Vagina (tissue), 2 donors: ENCODE measurements around the gene TNS4. TPM values are rescaled to one million over a fixed set of nuclear protein-coding genes. Genes with fewer than 3 reads are reported as not detected.
A peak's percentile ranks its signal among the peaks of the same experiment; 100 is the strongest.

Experiments
- DNase-seq, 2 donors: peaks; one replicate each; pipeline ENCODE4 v3.0.0-alpha.2; 2017; ENCODE audit errors: extremely low spot score in 2 of 2
- H3K27ac ChIP-seq: fragments of 200-600 bp; sonication (generic); one replicate; pipeline ENCODE4 v1.5.1; 2019
- H3K27me3 ChIP-seq: fragments of 200-600 bp; sonication (generic); one replicate; pipeline ENCODE4 v1.5.1; 2019
- H3K36me3 ChIP-seq, 2 donors: fragments of 200-600 bp; sonication (generic); one replicate each; pipeline ENCODE4 v1.5.1; 2017 to 2019
- H3K4me1 ChIP-seq: fragments of 200-600 bp; sonication (generic); one replicate; pipeline ENCODE4 v1.5.1; 2019
- H3K4me3 ChIP-seq, 2 donors: fragments of 200-600 bp; sonication (generic); 1 replicate in 1 of 2; 2 replicates in 1 of 2; pipeline ENCODE4 v1.5.1; 2016 to 2019
- H3K9me3 ChIP-seq: fragments of 200-600 bp; sonication (generic); one replicate; pipeline ENCODE4 v1.5.1; 2019
- CTCF ChIP-seq, 3 experiments: fragments of 450-650 bp in 2 of 3; fragments of 200-600 bp in 1 of 3; sonication (generic) in 1 of 3; IDR thresholded peaks; one replicate each; pipeline ENCODE4 v1.5.1; 2017 to 2019; ENCODE audit warnings: antibody characterized with exemption in 3 of 3, mild to moderate bottlenecking in 2 of 3, moderate library complexity in 2 of 3
- POLR2A ChIP-seq, 2 donors: fragments of 450-650 bp; IDR thresholded peaks; one replicate each; pipeline ENCODE4 v1.6.1; 2017; ENCODE audit warnings: antibody characterized with exemption in 2 of 2, mild to moderate bottlenecking in 2 of 2, moderate library complexity in 2 of 2
- POLR2AphosphoS5 ChIP-seq, 2 donors: sonication (generic); formaldehyde crosslinking; IDR thresholded peaks; one replicate each; pipeline ENCODE4 v1.9.0; 2017; ENCODE audit warnings: antibody characterized with exemption in 2 of 2, mild to moderate bottlenecking in 2 of 2, low read depth in 1 of 2; ENCODE audit not compliant: insufficient read depth in 1 of 2
- intact Hi-C: fragments of 100-400 bp; cut with DNase I; formaldehyde crosslinking; loops from one replicate; pipeline ENCODE4 v1.15.1; 2023
- total RNA-seq: library from RNA; depleted of rRNA; stranded (reverse); fragments of >200 nt; gene quantifications from one replicate; pipeline ENCODE4 v1.2.3, GENCODE V29; 2016

TNS4 gene
- total RNA-seq, 1 donor from 2014 or later = 296 TPM

GRCh38 chr17:40516581-40517285 lies 15.3 kb upstream of the TNS4 start:
- H3K4me3 ChIP-seq = no peak overlapping the region
- no peak for DNase-seq
- peak overlapping the region; percentile 84 for H3K27ac ChIP-seq

GRCh38 chr17:40515491-40516041 lies 14.1 kb upstream of the TNS4 start:
- H3K4me3 ChIP-seq = no peak overlapping the region
- H3K36me3 ChIP-seq = no peaks in the 10 kb centered on the region
- H3K4me1 ChIP-seq = peaks cover 65% of the 10 kb centered on the region
- H3K27ac ChIP-seq = no peak overlapping the region
- no peak for DNase-seq
- H3K9me3 ChIP-seq = no peaks in the 10 kb centered on the region
- TF ChIP-seq POLR2A (IDR thresholded peaks at IDR 0.05) (no peak), CTCF (IDR thresholded peaks at IDR 0.05) (no peak), POLR2AphosphoS5 (IDR thresholded peaks at IDR 0.05; ENCODE audit: insufficient read depth in 1 of 2, low read depth in 1 of 2) (no peak)
- H3K27me3 ChIP-seq = no peaks in the 10 kb centered on the region
- intact Hi-C loops = no loop called here

More at GRCh38 chr17:40516581-40517285, 15.3 kb upstream of the TNS4 start:
- no peaks in the 10 kb centered on the region for H3K9me3 ChIP-seq
- intact Hi-C loops = no loop called here
- no peaks in the 10 kb centered on the region for H3K27me3 ChIP-seq
- H3K36me3 ChIP-seq = no peaks in the 10 kb centered on the region
- peaks cover 65% of the 10 kb centered on the region for H3K4me1 ChIP-seq
- no peak for TF ChIP-seq CTCF (IDR thresholded peaks at IDR 0.05)
- no peak for TF ChIP-seq POLR2A (IDR thresholded peaks at IDR 0.05)
- TF ChIP-seq POLR2AphosphoS5 (IDR thresholded peaks at IDR 0.05; ENCODE audit: insufficient read depth in 1 of 2, low read depth in 1 of 2) = peak in 1 of 2 donors; percentile 9

GRCh38 chr17:40515011-40515410 lies 13.6 kb upstream of the TNS4 start:
- Histone ChIP-seq H3K36me3 (no peaks in the 10 kb centered on the region), H3K4me1 (peaks cover 69% of the 10 kb centered on the region), H3K27me3 (no peaks in the 10 kb centered on the region), H3K27ac (no peak overlapping the region), H3K9me3 (no peaks in the 10 kb centered on the region), H3K4me3 (no peak overlapping the region)
- no peak for DNase-seq
- intact Hi-C loops = no loop called here
- no peak for TF ChIP-seq POLR2AphosphoS5 (IDR thresholded peaks at IDR 0.05; ENCODE audit: insufficient read depth in 1 of 2, low read depth in 1 of 2)
- no peak for TF ChIP-seq POLR2A (IDR thresholded peaks at IDR 0.05)

- no peaks in the 10 kb centered on the region for H3K36me3 ChIP-seq
- DNase-seq = no peak
- H3K27me3 ChIP-seq = no peaks in the 10 kb centered on the region
- no peak overlapping the region for H3K4me3 ChIP-seq
- H3K9me3 ChIP-seq = no peaks in the 10 kb centered on the region
- TF ChIP-seq POLR2A (IDR thresholded peaks at IDR 0.05) (no peak), POLR2AphosphoS5 (IDR thresholded peaks at IDR 0.05; ENCODE audit: insufficient read depth in 1 of 2, low read depth in 1 of 2) (no peak), CTCF (IDR thresholded peaks at IDR 0.05) (no peak)
- intact Hi-C loops = no loop called here
- peaks cover 66% of the 10 kb centered on the region for H3K4me1 ChIP-seq
- H3K27ac ChIP-seq = no peak overlapping the region
Measured at GRCh38 chr17:40514013-40514875, 12.8 kb upstream of the TNS4 start.

GRCh38 chr17:40511667-40512220 lies 10.3 kb upstream of the TNS4 start:
- Histone ChIP-seq H3K27ac (peak overlapping the region; percentile 82), H3K9me3 (no peaks in the 10 kb centered on the region), H3K4me1 (peaks cover 41% of the 10 kb centered on the region), H3K27me3 (no peaks in the 10 kb centered on the region), H3K4me3 (no peak overlapping the region), H3K36me3 (no peaks in the 10 kb centered on the region)
- intact Hi-C loops = no loop called here
- no peak for DNase-seq
- TF ChIP-seq CTCF (IDR thresholded peaks at IDR 0.05) (no peak), POLR2AphosphoS5 (IDR thresholded peaks at IDR 0.05; ENCODE audit: insufficient read depth in 1 of 2, low read depth in 1 of 2) (no peak), POLR2A (IDR thresholded peaks at IDR 0.05) (no peak)
